Epithelial cell of proximal tubule (primary cell): ENCODE data around the gene RNF151. TPM values are rescaled to one million over a fixed set of nuclear protein-coding genes. Genes with fewer than 3 reads are reported as not detected.
"Not testable (repeated sequence)": the region's sequence is repeated elsewhere in the genome, so short reads cannot be mapped to it uniquely, and the experiment has no call there.

Source experiments
- DNase-seq: peaks from one replicate; pipeline ENCODE4 v3.0.0-alpha.2; 2011; ENCODE audit warnings: low read depth
- H3K4me3 ChIP-seq: 2 replicates; pipeline ENCODE4 v1.5.1; 2011; ENCODE audit warnings: low read depth, mild to moderate bottlenecking, low read length
- total RNA-seq: library from RNA; depleted of rRNA; stranded (reverse); fragments of >200 nt; gene quantifications from 2 replicates; pipeline ENCODE4 v1.2.3, GENCODE V29; 2015
- TF ChIP-seq, protein P1 (sequence below): conservative IDR thresholded peaks from 2 replicates; pipeline ENCODE4 v1.5.1; 2012; ENCODE audit warnings: low read depth, mild to moderate bottlenecking, low read length

The RNF151 gene
- total RNA-seq, 1 donor from 2014 or later = not detected

DNA sequence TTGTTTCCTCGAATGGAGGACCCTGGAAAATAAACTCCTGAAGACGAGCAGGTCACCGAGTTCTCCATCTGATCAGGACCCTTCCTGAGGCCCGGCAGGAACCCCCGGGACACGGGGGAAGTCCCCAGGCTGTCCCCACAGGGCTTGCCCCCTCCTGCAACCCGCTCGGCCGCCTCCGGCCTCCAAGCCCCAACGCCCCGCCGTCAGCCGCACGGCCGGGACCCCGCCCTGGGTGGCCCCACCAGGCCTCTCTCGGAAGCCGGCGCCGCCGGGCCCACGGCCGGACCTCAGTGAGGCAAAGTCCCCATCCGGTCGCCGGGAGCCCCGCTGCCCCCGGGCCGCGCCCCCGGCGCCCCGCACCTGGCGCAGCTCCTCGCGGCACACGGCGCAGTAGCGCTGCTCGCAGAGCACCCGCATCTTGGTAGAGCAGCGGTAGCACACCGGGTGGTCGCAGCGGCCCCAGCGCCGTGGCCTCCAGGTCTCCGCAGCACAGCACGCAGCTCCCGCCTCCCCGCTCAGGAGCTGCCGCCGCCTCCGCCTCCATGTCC, 42.6 kb downstream of the RNF151 start:
- TF ChIP-seq, protein P1, sequence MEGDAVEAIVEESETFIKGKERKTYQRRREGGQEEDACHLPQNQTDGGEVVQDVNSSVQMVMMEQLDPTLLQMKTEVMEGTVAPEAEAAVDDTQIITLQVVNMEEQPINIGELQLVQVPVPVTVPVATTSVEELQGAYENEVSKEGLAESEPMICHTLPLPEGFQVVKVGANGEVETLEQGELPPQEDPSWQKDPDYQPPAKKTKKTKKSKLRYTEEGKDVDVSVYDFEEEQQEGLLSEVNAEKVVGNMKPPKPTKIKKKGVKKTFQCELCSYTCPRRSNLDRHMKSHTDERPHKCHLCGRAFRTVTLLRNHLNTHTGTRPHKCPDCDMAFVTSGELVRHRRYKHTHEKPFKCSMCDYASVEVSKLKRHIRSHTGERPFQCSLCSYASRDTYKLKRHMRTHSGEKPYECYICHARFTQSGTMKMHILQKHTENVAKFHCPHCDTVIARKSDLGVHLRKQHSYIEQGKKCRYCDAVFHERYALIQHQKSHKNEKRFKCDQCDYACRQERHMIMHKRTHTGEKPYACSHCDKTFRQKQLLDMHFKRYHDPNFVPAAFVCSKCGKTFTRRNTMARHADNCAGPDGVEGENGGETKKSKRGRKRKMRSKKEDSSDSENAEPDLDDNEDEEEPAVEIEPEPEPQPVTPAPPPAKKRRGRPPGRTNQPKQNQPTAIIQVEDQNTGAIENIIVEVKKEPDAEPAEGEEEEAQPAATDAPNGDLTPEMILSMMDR = no peak
- H3K4me3 ChIP-seq = peak overlapping the region; percentile 85
- no peak for DNase-seq

DNA sequence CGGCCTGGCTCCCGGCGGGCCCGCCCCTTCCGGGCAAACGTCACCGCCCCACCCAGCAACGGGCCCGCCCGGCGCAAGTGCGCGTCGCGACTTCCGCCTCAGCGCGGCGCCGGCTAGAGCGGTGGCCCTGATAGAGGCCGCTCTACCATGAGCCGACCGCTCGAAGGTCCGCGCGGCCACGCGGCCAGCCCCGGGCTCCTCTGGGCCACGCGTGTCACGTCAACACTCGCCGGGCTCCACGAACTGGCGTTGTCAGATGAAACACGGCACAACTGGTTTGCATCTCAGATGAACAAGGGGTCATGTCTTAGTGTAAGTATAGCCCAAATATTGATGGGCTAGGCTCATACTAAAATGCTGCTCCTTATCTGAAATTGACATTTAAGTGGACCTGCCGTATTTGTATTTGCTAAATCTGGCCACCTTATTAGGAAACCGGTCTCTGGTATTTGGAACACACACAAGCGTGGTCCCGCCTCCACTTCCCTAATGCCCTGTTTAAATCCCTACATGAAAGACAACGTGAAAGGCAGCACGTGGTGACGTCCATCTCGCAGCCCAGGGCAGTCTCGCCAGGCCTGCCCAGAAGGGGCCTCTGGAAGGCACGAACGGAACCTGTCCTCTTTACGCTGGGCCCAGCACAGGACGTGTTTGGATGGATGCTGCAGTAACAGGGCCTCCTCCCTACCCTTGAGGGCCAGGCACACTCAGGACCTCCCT, 43.3 kb downstream of the RNF151 start, which contains the start of gene ZNF598:
ZNF598 (minus strand) TSS at position 31 of the 720 bp plus-strand sequence.
- TF ChIP-seq, protein P1 = no peak
- H3K4me3 ChIP-seq = peak within 1 kb of the TSS; percentile 87
- DNase-seq = no peak

DNA sequence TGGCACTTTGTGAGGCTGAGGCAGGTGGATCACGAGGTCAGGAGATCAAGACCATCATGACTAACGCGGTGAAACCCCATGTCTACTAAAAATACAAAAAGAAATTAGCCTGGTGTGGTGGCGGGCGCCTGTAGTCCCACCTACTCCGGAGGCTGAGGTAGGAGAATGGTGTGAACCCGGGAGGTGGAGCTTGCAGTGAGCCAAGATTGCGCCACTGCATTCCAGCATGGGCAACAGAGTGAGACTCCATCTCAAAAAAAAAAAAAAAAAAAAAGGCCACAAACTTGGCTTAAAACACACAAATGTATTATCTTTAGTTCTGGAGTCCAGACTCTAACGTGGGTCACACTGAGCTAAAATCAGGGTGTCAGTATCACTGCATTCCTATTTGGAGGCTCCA, 45.1 kb downstream of the RNF151 start:
- not testable (repeated sequence) for H3K4me3 ChIP-seq, DNase-seq

DNA sequence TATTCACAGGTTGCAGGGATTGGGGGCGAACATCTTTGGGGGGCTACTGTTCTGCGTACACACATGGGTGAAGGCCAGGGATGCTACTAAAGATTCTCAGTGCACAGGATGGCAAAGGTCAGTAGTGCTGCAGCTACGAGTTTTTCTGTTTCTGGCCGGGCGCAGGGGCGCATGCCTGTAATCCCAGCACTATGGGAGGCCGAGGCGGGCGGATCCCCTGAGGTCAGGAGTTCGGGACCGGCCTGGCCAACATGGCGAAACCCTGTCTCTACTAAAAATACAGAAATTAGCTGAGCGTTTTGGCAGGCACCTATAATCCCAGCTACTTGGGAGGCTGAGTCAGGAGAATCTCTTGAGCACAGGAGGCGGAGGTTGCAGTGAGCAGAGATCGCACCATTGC, 46.9 kb downstream of the RNF151 start:
- no peak for DNase-seq
- TF ChIP-seq, protein P1 = no peak
- H3K4me3 ChIP-seq = no peak overlapping the region

DNA sequence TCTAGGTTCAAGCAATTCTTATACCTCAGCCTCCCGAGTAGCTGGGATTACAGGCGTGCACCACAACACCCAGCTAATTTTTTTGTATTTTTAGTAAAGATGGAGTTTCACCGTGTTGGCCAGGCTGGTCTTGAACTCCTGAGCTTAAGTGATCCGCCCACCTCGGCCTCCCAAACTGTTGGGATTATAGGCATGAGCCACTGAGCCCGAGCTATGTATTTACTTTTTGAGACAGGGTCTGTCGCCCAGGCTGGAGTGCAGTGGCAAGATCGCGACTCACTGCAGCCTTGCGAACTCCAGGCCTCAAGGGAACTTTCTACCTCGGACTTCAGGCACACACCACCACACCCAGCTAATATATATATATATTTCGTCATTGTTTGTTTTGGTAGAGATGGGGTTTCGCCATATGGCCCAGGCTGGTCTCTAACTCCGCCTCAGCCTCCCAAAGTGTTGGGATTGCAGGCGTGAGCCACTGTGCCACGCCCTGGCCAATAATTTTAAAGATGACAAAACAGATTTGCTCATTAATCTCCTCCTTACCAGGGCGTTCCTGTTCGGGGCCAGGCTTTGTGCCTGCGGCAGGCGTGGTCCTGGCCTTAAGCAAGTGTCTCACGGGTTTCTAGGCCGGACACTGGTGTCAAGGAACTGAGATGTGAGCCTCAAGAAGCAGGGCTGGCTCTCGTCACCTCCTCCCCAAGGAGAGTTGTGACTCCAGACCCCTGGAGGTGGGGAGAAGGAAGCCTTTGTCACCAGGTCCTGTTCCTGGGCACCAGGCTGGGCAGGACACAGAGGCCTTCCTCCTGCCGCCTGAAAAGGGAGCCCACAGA, 48.7 kb downstream of the RNF151 start:
- no peak for DNase-seq
- TF ChIP-seq, protein P1 = no peak
- no peak overlapping the region for H3K4me3 ChIP-seq

DNA sequence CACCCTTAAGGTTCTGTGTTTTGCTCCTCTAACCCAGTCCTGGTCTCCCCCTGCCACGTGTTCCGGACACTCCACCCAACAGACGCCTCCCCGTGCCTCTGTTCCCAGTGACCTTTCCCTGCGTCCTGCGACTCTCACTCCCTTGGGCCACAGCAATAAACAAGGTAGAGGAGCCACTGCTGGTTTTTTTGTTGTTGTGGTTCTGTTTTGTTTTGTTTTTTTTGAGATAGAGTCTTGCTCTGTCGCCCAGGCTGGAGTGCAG, 49.2 kb downstream of the RNF151 start:
- DNase-seq = no peak
- H3K4me3 ChIP-seq = no peak overlapping the region
- TF ChIP-seq, protein P1 = no peak

DNA sequence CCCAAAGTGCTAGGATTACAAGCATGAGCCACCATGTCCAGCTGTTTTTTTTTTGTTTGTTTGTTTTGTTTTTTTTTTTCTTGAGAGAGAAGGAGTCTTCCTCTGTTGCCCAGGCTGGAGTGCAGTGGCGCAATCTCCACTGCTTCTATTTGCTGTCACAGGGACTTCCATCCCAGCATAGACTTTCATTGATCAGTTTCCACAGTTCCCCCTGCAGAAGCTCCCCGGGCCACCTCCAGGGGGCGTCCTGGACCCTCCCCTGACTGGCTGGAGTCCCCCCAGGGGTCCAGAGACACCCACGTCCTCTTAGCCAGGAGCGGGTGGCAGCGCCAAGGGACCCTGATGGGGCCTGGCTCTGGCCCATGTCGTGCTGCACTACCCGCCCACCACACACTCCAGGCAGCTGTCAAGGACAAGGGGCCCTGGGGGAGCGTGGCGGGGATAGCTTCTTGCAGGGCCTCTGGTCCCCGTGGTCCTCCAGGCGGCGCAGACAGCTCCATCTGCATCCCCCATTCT, 49.8 kb downstream of the RNF151 start:
- no peak for DNase-seq
- TF ChIP-seq, protein P1 = peak; percentile 52
- no peak overlapping the region for H3K4me3 ChIP-seq

Other genes with a start within 250 kb of the RNF151 start
- 50.5 and 63.2 TPM in 2 replicates for gene NME3, start 195.3 kb upstream of the RNF151 start, total RNA-seq
- gene EME2, start 194.0 kb upstream of the RNF151 start, total RNA-seq = 7.5 and 14.0 TPM in 2 replicates
- 167 and 227 TPM in 2 replicates for gene MRPS34, start 193.7 kb upstream of the RNF151 start, total RNA-seq
- 35.0 and 57.9 TPM in 2 replicates for gene SPSB3, start 184.3 kb upstream of the RNF151 start, total RNA-seq
- 111 and 138 TPM in 2 replicates for gene NUBP2, start 183.9 kb upstream of the RNF151 start, total RNA-seq
- 2.6 TPM in 1 of 2 replicates, not detected in the other for gene IGFALS, start 173.2 kb upstream of the RNF151 start, total RNA-seq
- 83.7 and 87.3 TPM in 2 replicates for gene HAGH, start 140.0 kb upstream of the RNF151 start, total RNA-seq
- gene FAHD1, start 139.7 kb upstream of the RNF151 start, total RNA-seq = 47.7 and 59.2 TPM in 2 replicates
- 2.1 and 6.4 TPM in 2 replicates for gene MEIOB, start 94.7 kb upstream of the RNF151 start, total RNA-seq
- not detected in 2 replicates for gene HS3ST6, start 48.4 kb upstream of the RNF151 start, total RNA-seq
- 8.6 and 22.0 TPM in 2 replicates for gene MSRB1, start 23.7 kb upstream of the RNF151 start, total RNA-seq
- gene RPL3L, start 12.2 kb upstream of the RNF151 start, total RNA-seq = not detected in 2 replicates
- 236 and 407 TPM in 2 replicates for gene NDUFB10, start 7.3 kb upstream of the RNF151 start, total RNA-seq
- 2,813 and 2,878 TPM in 2 replicates for gene RPS2, start 2.0 kb upstream of the RNF151 start, total RNA-seq
- gene TBL3, start 5.2 kb downstream of the RNF151 start, total RNA-seq = 108 and 127 TPM in 2 replicates
- 0.94 and 1.2 TPM in 2 replicates for gene NOXO1, start 14.6 kb downstream of the RNF151 start, total RNA-seq
- 21.5 and 36.3 TPM in 2 replicates for gene GFER, start 17.3 kb downstream of the RNF151 start, total RNA-seq
- gene SYNGR3, start 23.1 kb downstream of the RNF151 start, total RNA-seq = 8.5 and 22.0 TPM in 2 replicates
- 48.8 and 66.9 TPM in 2 replicates for gene ZNF598, start 43.0 kb downstream of the RNF151 start, total RNA-seq
- 0.46 and 2.4 TPM in 2 replicates for gene NPW, start 52.9 kb downstream of the RNF151 start, total RNA-seq
- 29.9 and 42.2 TPM in 2 replicates for gene NHERF2, start 60.0 kb downstream of the RNF151 start, total RNA-seq
- gene NTHL1, start 81.0 kb downstream of the RNF151 start, total RNA-seq = 61.2 and 62.8 TPM in 2 replicates
- gene TSC2, start 81.1 kb downstream of the RNF151 start, total RNA-seq = 30.7 and 64.1 TPM in 2 replicates
- 50.6 and 80.2 TPM in 2 replicates for gene PKD1, start 169.0 kb downstream of the RNF151 start, total RNA-seq
- gene RAB26, start 181.8 kb downstream of the RNF151 start, total RNA-seq = 2.3 and 11.6 TPM in 2 replicates
- gene TRAF7, start 188.9 kb downstream of the RNF151 start, total RNA-seq = 48.6 and 63.9 TPM in 2 replicates
- gene CASKIN1, start 229.7 kb downstream of the RNF151 start, total RNA-seq = 0.07 and 0.12 TPM in 2 replicates
- gene MLST8, start 238.6 kb downstream of the RNF151 start, total RNA-seq = 98.2 and 134 TPM in 2 replicates
- 5.3 and 10.1 TPM in 2 replicates for gene BRICD5, start 244.0 kb downstream of the RNF151 start, total RNA-seq
- gene PGP, start 248.0 kb downstream of the RNF151 start, total RNA-seq = 29.3 and 58.3 TPM in 2 replicates